Measurements from ENCODE around the gene ENPP6. TPM values are rescaled to one million over a fixed set of nuclear protein-coding genes. Genes with fewer than 3 reads are reported as not detected.

Gene ENPP6
- total RNA-seq, 4 donors from 2014 or later = 0.07 to 0.56 (median 0.20) TPM; not detected in 1

GRCh38 chr4:184188443-184189400 is 29.0 kb downstream of the ENPP6 start:
- intact Hi-C loops (cut with DNase I; ENCODE audit: low total_unique reads) = no loop called here
- H3K4me3 ChIP-seq = no peak overlapping the region

GRCh38 chr4:184177271-184177670 is 40.4 kb downstream of the ENPP6 start:
- no peak overlapping the region for H3K27ac ChIP-seq
- no peaks in the 10 kb centered on the region for H3K27me3 ChIP-seq
- no peaks in the 10 kb centered on the region for H3K36me3 ChIP-seq
- in situ Hi-C loops (cut with MboI; ENCODE audit: low sequenced_read_pairs in 4 of 4) = no loop called here
- no peaks in the 10 kb centered on the region for H3K9me3 ChIP-seq
- ATAC-seq (no peak), DNase-seq (no peak)
- intact Hi-C loops (cut with DNase I; ENCODE audit: low total_unique reads) = no loop called here
- H3K4me3 ChIP-seq = no peak overlapping the region
- H3K4me1 ChIP-seq = no peaks in the 10 kb centered on the region
- TF ChIP-seq, protein P1, sequence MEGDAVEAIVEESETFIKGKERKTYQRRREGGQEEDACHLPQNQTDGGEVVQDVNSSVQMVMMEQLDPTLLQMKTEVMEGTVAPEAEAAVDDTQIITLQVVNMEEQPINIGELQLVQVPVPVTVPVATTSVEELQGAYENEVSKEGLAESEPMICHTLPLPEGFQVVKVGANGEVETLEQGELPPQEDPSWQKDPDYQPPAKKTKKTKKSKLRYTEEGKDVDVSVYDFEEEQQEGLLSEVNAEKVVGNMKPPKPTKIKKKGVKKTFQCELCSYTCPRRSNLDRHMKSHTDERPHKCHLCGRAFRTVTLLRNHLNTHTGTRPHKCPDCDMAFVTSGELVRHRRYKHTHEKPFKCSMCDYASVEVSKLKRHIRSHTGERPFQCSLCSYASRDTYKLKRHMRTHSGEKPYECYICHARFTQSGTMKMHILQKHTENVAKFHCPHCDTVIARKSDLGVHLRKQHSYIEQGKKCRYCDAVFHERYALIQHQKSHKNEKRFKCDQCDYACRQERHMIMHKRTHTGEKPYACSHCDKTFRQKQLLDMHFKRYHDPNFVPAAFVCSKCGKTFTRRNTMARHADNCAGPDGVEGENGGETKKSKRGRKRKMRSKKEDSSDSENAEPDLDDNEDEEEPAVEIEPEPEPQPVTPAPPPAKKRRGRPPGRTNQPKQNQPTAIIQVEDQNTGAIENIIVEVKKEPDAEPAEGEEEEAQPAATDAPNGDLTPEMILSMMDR (IDR thresholded peaks at IDR 0.05 in 4 of 5, conservative IDR thresholded peaks at IDR 0.05 in 1 of 5) = no peak
- no peak for TF ChIP-seq POLR2A (IDR thresholded peaks at IDR 0.05)

More at GRCh38 chr4:184188443-184189400, 29.0 kb downstream of the ENPP6 start:
- in situ Hi-C loops (cut with MboI; ENCODE audit: low sequenced_read_pairs in 4 of 4) = no loop called here
- no peak for DNase-seq
- ATAC-seq = no peak
- TF ChIP-seq, protein P1 (IDR thresholded peaks at IDR 0.05 in 4 of 5, conservative IDR thresholded peaks at IDR 0.05 in 1 of 5) = no peak
- no peak for TF ChIP-seq POLR2A (IDR thresholded peaks at IDR 0.05)
- Histone ChIP-seq H3K27ac (no peak overlapping the region), H3K9me3 (no peaks in the 10 kb centered on the region), H3K36me3 (no peaks in the 10 kb centered on the region), H3K4me1 (no peaks in the 10 kb centered on the region), H3K27me3 (no peaks in the 10 kb centered on the region)

- no peak overlapping the region for H3K27ac ChIP-seq
- no peak for TF ChIP-seq POLR2A (IDR thresholded peaks at IDR 0.05)
- TF ChIP-seq, protein P1 (IDR thresholded peaks at IDR 0.05 in 4 of 5, conservative IDR thresholded peaks at IDR 0.05 in 1 of 5) = no peak
- DNase-seq (no peak), ATAC-seq (no peak)
- intact Hi-C loops (cut with DNase I; ENCODE audit: low total_unique reads) = no loop called here
- H3K4me1 ChIP-seq = no peaks in the 10 kb centered on the region
- H3K36me3 ChIP-seq = no peaks in the 10 kb centered on the region
- no peaks in the 10 kb centered on the region for H3K9me3 ChIP-seq
- H3K27me3 ChIP-seq = no peaks in the 10 kb centered on the region
- in situ Hi-C loops (cut with MboI; ENCODE audit: low sequenced_read_pairs in 4 of 4) = loop anchor here in 3 of 4 donors (5.0 kb wide), 1 partner anchor 338 kb away; no protein-coding TSS in a partner anchor
- no peak overlapping the region for H3K4me3 ChIP-seq
These were observed 42.8 kb downstream of the ENPP6 start for GRCh38 chr4:184174571-184175488.

DNA sequence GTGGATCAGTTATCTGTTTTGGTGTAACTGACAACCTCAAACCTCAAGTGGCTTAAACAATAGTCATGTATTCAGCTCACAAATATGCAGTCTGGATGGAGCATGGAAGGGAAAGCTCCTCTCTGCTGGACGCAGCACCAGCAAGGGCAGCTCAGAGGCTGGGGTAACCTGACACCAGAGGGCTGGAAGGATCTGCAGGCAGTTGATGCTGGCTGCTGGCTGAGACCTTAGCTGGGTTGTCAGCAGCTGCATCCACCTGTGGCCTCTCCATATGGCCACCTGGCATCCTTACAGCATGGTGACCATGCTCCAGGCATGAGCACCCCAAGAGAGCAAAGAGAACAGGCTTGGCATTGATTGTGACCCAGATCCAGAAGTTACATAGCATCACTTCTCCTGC is 46.7 kb downstream of the ENPP6 start:
- intact Hi-C loops (cut with DNase I; ENCODE audit: low total_unique reads) (no loop called here), in situ Hi-C loops (cut with MboI; ENCODE audit: low sequenced_read_pairs in 4 of 4) (loop anchor here in 3 of 4 donors (5.0 kb wide), 1 partner anchor 334 kb away; no protein-coding TSS in a partner anchor)
- DNase-seq (no peak), ATAC-seq (no peak)
- H3K4me1 ChIP-seq = peaks cover 0 to 4% of the 10 kb centered on the region in 2 donors
- no peaks in the 10 kb centered on the region for H3K36me3 ChIP-seq
- H3K27ac ChIP-seq = no peak overlapping the region
- H3K9me3 ChIP-seq = no peaks in the 10 kb centered on the region
- H3K27me3 ChIP-seq = no peaks in the 10 kb centered on the region
- no peak overlapping the region for H3K4me3 ChIP-seq
- TF ChIP-seq POLR2A (IDR thresholded peaks at IDR 0.05) = no peak
- TF ChIP-seq, protein P1 (IDR thresholded peaks at IDR 0.05 in 4 of 5, conservative IDR thresholded peaks at IDR 0.05 in 1 of 5) = no peak
